Fibroblast of lung (primary cell): Measurements from ENCODE around the gene ZNF516.

ENCODE experiments used
- CTCF ChIP-seq, 2 donors: IDR thresholded peaks in 1 of 2; conservative IDR thresholded peaks in 1 of 2; 1 replicate in 1 of 2; 2 replicates in 1 of 2; pipeline ENCODE4 v1.5.1; 2011 to 2012; ENCODE audit warnings: low read length in 2 of 2, control low read depth in 1 of 2, inconsistent platforms in 1 of 2, low read depth in 1 of 2, mild to moderate bottlenecking in 1 of 2
- EZH2 ChIP-seq: IDR thresholded peaks from 2 replicates; pipeline ENCODE4 v1.5.1; 2012; ENCODE audit warnings: low read length, control low read depth, mild to moderate bottlenecking; ENCODE audit errors: missing control alignments

DNA sequence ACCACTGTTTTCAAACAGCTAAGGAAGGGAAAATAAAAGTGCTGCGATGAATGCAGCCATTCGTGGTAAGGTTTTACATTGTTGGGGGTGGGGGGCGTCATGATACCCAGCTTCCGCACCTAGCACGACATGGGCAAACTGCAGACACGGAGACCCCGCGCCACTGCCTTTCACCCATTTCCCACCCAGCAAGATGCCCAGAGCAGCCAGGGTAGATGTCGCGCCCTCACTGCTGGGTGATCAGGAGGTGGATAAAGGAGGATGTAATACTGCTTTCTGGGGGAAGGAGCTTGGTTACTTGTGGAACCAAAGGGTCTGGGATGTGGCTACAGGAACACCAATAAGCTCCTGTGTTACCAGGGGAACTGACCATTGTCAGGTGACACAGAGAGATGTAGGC is 138.4 kb downstream of the ZNF516 start:
- TF ChIP-seq CTCF (conservative IDR thresholded peaks at IDR 0.05 in 1 of 2, IDR thresholded peaks at IDR 0.05 in 1 of 2; ENCODE audit: low read depth in 1 of 2, low read length in 2 of 2) (no peak), EZH2 (no peak)
